Pancreas (tissue), 10 donors: ENCODE results near the gene TNS3. TPM values are rescaled to one million over a fixed set of nuclear protein-coding genes. Genes with fewer than 3 reads are reported as not detected.

ENCODE experiments used
- ATAC-seq, 4 donors: fragments of 200-7000 bp; cut with Tn5 transposase; one replicate each; pipeline versions ENCODE4 v1.8.0 to v1.9.1; 2020; ENCODE audit warnings: mild to moderate bottlenecking in 4 of 4, moderate library complexity in 4 of 4
- DNase-seq, 6 donors: peaks; one replicate each; pipeline ENCODE4 v3.0.0-alpha.2; 2020
- FAIRE-seq: peaks from 2 replicates; lab custom pipeline; 2012; peaks lifted over from hg19 to GRCh38; lab: Jason Lieb, UNC
- H3K27ac ChIP-seq, 4 donors: fragments of 200-600 bp; sonication (generic); 1 replicate in 3 of 4; 2 replicates in 1 of 4; pipeline versions ENCODE4 v1.5.0 to v1.8.0; 2020
- H3K27me3 ChIP-seq, 4 donors: fragments of 200-600 bp; one replicate each; pipeline ENCODE4 v1.8.0; 2021
- H3K36me3 ChIP-seq, 3 donors: fragments of 200-600 bp; sonication (generic) in 1 of 3; one replicate each; pipeline versions ENCODE4 v1.5.0 to v1.8.0; 2020 to 2021
- H3K4me1 ChIP-seq, 3 donors: fragments of 200-600 bp; one replicate each; pipeline ENCODE4 v1.8.0; 2021
- H3K4me3 ChIP-seq, 4 donors: fragments of 200-600 bp; sonication (generic) in 2 of 4; one replicate each; pipeline versions ENCODE4 v1.5.0 to v1.8.0; 2020 to 2021
- H3K9me3 ChIP-seq, 4 donors: fragments of 200-600 bp; one replicate each; pipeline ENCODE4 v1.8.0; 2021
- CTCF ChIP-seq, 4 donors: fragments of 200-600 bp; sonication (generic) in 3 of 4; IDR thresholded peaks; one replicate each; pipeline versions ENCODE4 v1.5.0 to v1.8.0; 2021; ENCODE audit warnings: antibody characterized with exemption in 4 of 4
- WGBS, 2 donors: extraction: QIAGEN DNeasy Blood & Tissue Kit; methylation state at CpG; one replicate each; pipeline ENCODE4 v1.1.7; 2013; 5-methylcytosine and 5-hydroxymethylcytosine counted together
- intact Hi-C, 3 donors: fragments of 100-400 bp; cut with DNase I; formaldehyde crosslinking; loops; one replicate each; pipeline versions ENCODE4 v1.11.1 to v1.14.2; 2022
- polyA plus RNA-seq, 2 donors: library from polyadenylated mRNA; stranded (reverse); fragments of 200-250 nt; gene quantifications; one replicate each; pipeline ENCODE4 v1.2.3, GENCODE V29; 2013
- total RNA-seq, 6 donors: library from RNA; stranded (reverse); fragmentation: NEBNext Ultra II Directional in 4 of 6; extraction: Animal tissue kit (Norgen Biotek cat#: 25700) in 4 of 6; gene quantifications; one replicate each; pipeline versions ENCODE4 v1.2.1 to v1.2.4, GENCODE V29; 2021 to 2023
- donor health status: healthy with polysubstance abuse.
- donor health status: DM: no; HTN: no; CAD: no; lungs with moderate emphysema.
- donor health status: DM: no; HTN: no; CAD: no.
- donor health status: control.
- donor health status: control.
- donor health status: Bipolar disorder and iron deficiency.
- donor health status: DM: yes; HTN: yes; CAD: no.
- donor health status: DM: no; HTN: no; CAD: no.
- donor health status: DM: no; HTN: no; CAD: no.
- donor health status: DM: yes; HTN: yes; CAD: no.

Gene TNS3
- total and polyA plus RNA-seq, 8 donors, result 28.0 to 125 (median 91.2) TPM

- no peaks in the 10 kb centered on the region for H3K27me3 ChIP-seq
- intact Hi-C loops, result no loop called here
- DNase-seq (peak in 1 of 6 donors; percentile 42), ATAC-seq (peak; percentile 35 to 50 (median 41)), FAIRE-seq (peak; percentile 93)
- H3K9me3 ChIP-seq, result no peaks in the 10 kb centered on the region
- WGBS, 2 donors, result 38 to 50% methylated on average over 12 of the region's 12 CpGs
- H3K27ac ChIP-seq, result peak overlapping the region in 2 of 4 donors; percentile 2 to 51
- H3K36me3 ChIP-seq, result no peaks in the 10 kb centered on the region
- no peak overlapping the region for H3K4me3 ChIP-seq
- TF ChIP-seq CTCF (IDR thresholded peaks at IDR 0.05), result no peak
- H3K4me1 ChIP-seq, result peaks cover 12 to 37% (median 23%) of the 10 kb centered on the region in 3 donors
Observed at GRCh38 chr7:47513741-47514241, 68.1 kb downstream of the TNS3 start.

- no peak overlapping the region for H3K4me3 ChIP-seq
- no peak for FAIRE-seq
- intact Hi-C loops, result no loop called here
- DNase-seq, result no peak
- TF ChIP-seq CTCF (IDR thresholded peaks at IDR 0.05), result no peak
- no peaks in the 10 kb centered on the region for H3K9me3 ChIP-seq
- H3K4me1 ChIP-seq, result peaks cover 13 to 40% (median 26%) of the 10 kb centered on the region in 3 donors
- WGBS, 2 donors, result 55 to 58% methylated on average over 5 of the region's 5 CpGs
- no peaks in the 10 kb centered on the region for H3K27me3 ChIP-seq
- H3K27ac ChIP-seq, result peak overlapping the region in 1 of 4 donors; percentile 9
- H3K36me3 ChIP-seq, result no peaks in the 10 kb centered on the region
- no peak for ATAC-seq
Observed at GRCh38 chr7:47512481-47513176, 69.3 kb downstream of the TNS3 start.

GRCh38 chr7:47511699-47512370, 70.1 kb downstream of the TNS3 start:
- FAIRE-seq (no peak), ATAC-seq (peak; percentile 29 to 74 (median 46)), DNase-seq (peak in 1 of 6 donors; percentile 55)
- H3K36me3 ChIP-seq, result no peaks in the 10 kb centered on the region
- H3K4me1 ChIP-seq, result peaks cover 21 to 42% (median 34%) of the 10 kb centered on the region in 3 donors
- intact Hi-C loops, result no loop called here
- WGBS, 2 donors, result 57 to 67% methylated on average over 16 of the region's 16 CpGs
- no peaks in the 10 kb centered on the region for H3K27me3 ChIP-seq
- no peak for TF ChIP-seq CTCF (IDR thresholded peaks at IDR 0.05)
- H3K27ac ChIP-seq, result no peak overlapping the region
- H3K4me3 ChIP-seq, result no peak overlapping the region
- no peaks in the 10 kb centered on the region for H3K9me3 ChIP-seq

- WGBS, 2 donors, result 92 to 97% methylated on average over 6 of the region's 6 CpGs
- FAIRE-seq, result no peak
- TF ChIP-seq CTCF (IDR thresholded peaks at IDR 0.05), result no peak
Observed at GRCh38 chr7:47510786-47511185, 71.1 kb downstream of the TNS3 start.

More at GRCh38 chr7:47510786-47511185, 71.1 kb downstream of the TNS3 start:
- DNase-seq (no peak), ATAC-seq (no peak)
- peaks cover 28 to 49% (median 39%) of the 10 kb centered on the region in 3 donors for H3K4me1 ChIP-seq
- no peaks in the 10 kb centered on the region for H3K36me3 ChIP-seq
- no peaks in the 10 kb centered on the region for H3K27me3 ChIP-seq
- H3K9me3 ChIP-seq, result no peaks in the 10 kb centered on the region
- intact Hi-C loops, result no loop called here
- no peak overlapping the region for H3K27ac ChIP-seq
- H3K4me3 ChIP-seq, result no peak overlapping the region
